Body of pancreas (tissue), 4 donors: Measurements from ENCODE around the gene EIF1AD. TPM values are rescaled to one million over a fixed set of nuclear protein-coding genes. Genes with fewer than 3 reads are reported as not detected.

Experiments
- ATAC-seq: fragments of 150-250 bp; one replicate; pipeline ENCODE4 v1.9.1; 2016
- DNase-seq, 4 donors: peaks; one replicate each; pipeline ENCODE4 v3.0.0-alpha.2; 2019
- H3K27ac ChIP-seq, 4 donors: fragments of 200-600 bp; sonication (generic); 1 replicate in 3 of 4; 2 replicates in 1 of 4; pipeline versions ENCODE4 v1.5.1 to v1.6.1; 2016 to 2019; ENCODE audit warnings: mild to moderate bottlenecking in 1 of 4, mixed read lengths in 1 of 4, moderate library complexity in 1 of 4
- H3K27me3 ChIP-seq, 2 donors: fragments of 200-600 bp; sonication (generic); one replicate each; pipeline ENCODE4 v1.6.0; 2016; ENCODE audit warnings: mild to moderate bottlenecking in 1 of 2
- H3K36me3 ChIP-seq, 2 donors: fragments of 200-600 bp; sonication (generic); replicated peaks in 1 of 2; 2 replicates each; pipeline ENCODE4 v1.5.1; 2016; ENCODE audit warnings: low read depth in 2 of 2; ENCODE audit not compliant: insufficient read depth in 1 of 2
- H3K4me1 ChIP-seq: fragments of 200-600 bp; sonication (generic); one replicate; pipeline ENCODE4 v1.6.0; 2016
- H3K4me3 ChIP-seq, 2 donors: fragments of 200-600 bp; sonication (generic); 1 replicate in 1 of 2; 2 replicates in 1 of 2; pipeline ENCODE4 v1.5.1; 2016 to 2019
- H3K9me3 ChIP-seq, 3 donors: fragments of 200-600 bp; sonication (generic); 1 replicate in 2 of 3; 2 replicates in 1 of 3; pipeline ENCODE4 v1.5.1; 2016
- CTCF ChIP-seq, 7 experiments: fragments of 450-650 bp in 4 of 7; fragments of 200-600 bp in 3 of 7; sonication (generic) in 3 of 7; IDR thresholded peaks; one replicate each; pipeline ENCODE4 v1.5.1; 2016 to 2019; ENCODE audit warnings: antibody characterized with exemption in 7 of 7
- POLR2A ChIP-seq, 3 donors: fragments of 450-650 bp; IDR thresholded peaks; one replicate each; pipeline ENCODE4 v1.6.1; 2016; ENCODE audit warnings: antibody characterized with exemption in 3 of 3, mild to moderate bottlenecking in 2 of 3
- WGBS, 2 donors: methylation state at CpG; one replicate each; pipeline ENCODE4 v1.1.5; 2017; 5-methylcytosine and 5-hydroxymethylcytosine counted together
- intact Hi-C: fragments of 100-400 bp; cut with DNase I; formaldehyde crosslinking; loops from one replicate; pipeline ENCODE4 v1.15.1; 2023
- total RNA-seq, 2 donors: library from RNA; depleted of rRNA; stranded (reverse); fragments of >200 nt; gene quantifications; one replicate each; pipeline ENCODE4 v1.1.0, GENCODE V29; 2016

EIF1AD gene
- total RNA-seq, 2 donors from 2014 or later, result 7.8 to 28.0 TPM

GRCh38 chr11:65962141-65962564, 39.8 kb downstream of the EIF1AD start:
- WGBS, 2 donors, result 0 to 1% methylated on average over 8 to 13 of the region's 13 CpGs
- Histone ChIP-seq H3K4me3 (peak overlapping the region; percentile 98 to 99), H3K9me3 (no peaks in the 10 kb centered on the region), H3K36me3 (peaks cover 8 to 22% of the 10 kb centered on the region in 2 donors), H3K4me1 (peaks cover 26% of the 10 kb centered on the region), H3K27ac (peak overlapping the region in 3 of 4 donors; percentile 37 to 89 (median 60)), H3K27me3 (no peaks in the 10 kb centered on the region)
- DNase-seq, result no peak
- no peak for ATAC-seq
- TF ChIP-seq POLR2A (IDR thresholded peaks at IDR 0.05) (no peak), CTCF (IDR thresholded peaks at IDR 0.05) (no peak)
- intact Hi-C loops, result no loop called here

GRCh38 chr11:65961267-65962140, 40.5 kb downstream of the EIF1AD start, which contains the start of gene SART1:
Gene SART1 (plus strand): TSS chr11:65961734. CDS start chr11:65961781, 47 bp downstream.
- no peaks in the 10 kb centered on the region for H3K27me3 ChIP-seq
- TF ChIP-seq CTCF (IDR thresholded peaks at IDR 0.05) (peak in 1 of 7 experiments; percentile 37), POLR2A (IDR thresholded peaks at IDR 0.05) (peak; percentile 47 to 77 (median 75))
- 0 to 1% methylated on average over 26 to 80 of the region's 97 CpGs for WGBS, 2 donors
- intact Hi-C loops, result no loop called here
- H3K36me3 ChIP-seq, result peaks cover 4 to 15% of the 10 kb centered on the region in 2 donors
- peaks cover 26% of the 10 kb centered on the region for H3K4me1 ChIP-seq
- DNase-seq (peak; percentile 93 to 97 (median 96)), ATAC-seq (peak; percentile 98)
- H3K9me3 ChIP-seq, result no peaks in the 10 kb centered on the region
- peak within 1 kb of the TSS; percentile 98 to 99 for H3K4me3 ChIP-seq
- H3K27ac ChIP-seq, result peak within 1 kb of the TSS; percentile 37 to 89 (median 72)

GRCh38 chr11:65960824-65961266, 41.1 kb downstream of the EIF1AD start:
- intact Hi-C loops, result no loop called here
- DNase-seq, result no peak
- H3K27me3 ChIP-seq, result no peaks in the 10 kb centered on the region
- H3K36me3 ChIP-seq, result peaks cover 0 to 10% of the 10 kb centered on the region in 2 donors
- peak overlapping the region; percentile 30 to 89 (median 72) for H3K27ac ChIP-seq
- H3K4me1 ChIP-seq, result peaks cover 26% of the 10 kb centered on the region
- 31 to 41% methylated on average over 12 to 16 of the region's 16 CpGs for WGBS, 2 donors
- no peak for ATAC-seq
- H3K4me3 ChIP-seq, result peak overlapping the region; percentile 98 to 99
- TF ChIP-seq CTCF (IDR thresholded peaks at IDR 0.05) (no peak), POLR2A (IDR thresholded peaks at IDR 0.05) (no peak)
- no peaks in the 10 kb centered on the region for H3K9me3 ChIP-seq

GRCh38 chr11:65958774-65959420, 43.1 kb downstream of the EIF1AD start:
- no peak for ATAC-seq
- no peaks in the 10 kb centered on the region for H3K27me3 ChIP-seq
- H3K4me3 ChIP-seq, result no peak overlapping the region
- H3K36me3 ChIP-seq, result no peaks in the 10 kb centered on the region
- DNase-seq, result no peak
- H3K27ac ChIP-seq, result no peak overlapping the region
- intact Hi-C loops, result loop anchor here (5.0 kb wide), 1 partner anchor 37 kb away; no protein-coding TSS in a partner anchor
- peaks cover 24% of the 10 kb centered on the region for H3K4me1 ChIP-seq
- H3K9me3 ChIP-seq, result no peaks in the 10 kb centered on the region
- WGBS, 2 donors, result 68 to 78% methylated on average over 4 to 17 of the region's 17 CpGs
- no peak for TF ChIP-seq POLR2A (IDR thresholded peaks at IDR 0.05)
- TF ChIP-seq CTCF (IDR thresholded peaks at IDR 0.05), result no peak
